A549 (cell line): ENCODE results near the gene SATB2. TPM values are rescaled to one million over a fixed set of nuclear protein-coding genes. Genes with fewer than 3 reads are reported as not detected.

ENCODE experiments used
- ATAC-seq, 2 experiments: fragments of 200-7000 bp in 1 of 2; fragments of >200 bp in 1 of 2; cut with Nextera tagmentation in 1 of 2; cut with Tn5 transposase in 1 of 2; 3 replicates each; pipeline versions ENCODE4 v1.8.0 to v1.9.1; 2018 to 2020; ENCODE audit warnings: mild to moderate bottlenecking in 1 of 2, moderate library complexity in 1 of 2
- CTCF ChIA-PET: fragments of 300-600 bp; sonication (Branson Sonifier 250); formaldehyde crosslinking; extraction: SDS; loops from one replicate; lab custom pipeline; 2021; ENCODE audit warnings: antibody characterized with exemption, inconsistent platforms; lab: Yijun Ruan, JAX
- POLR2A ChIA-PET: fragments of 350-600 bp; formaldehyde crosslinking; extraction: SDS; loops from one replicate; lab custom pipeline; 2021; ENCODE audit warnings: antibody characterized with exemption, inconsistent platforms; lab: Yijun Ruan, JAX
- DNase-seq, 2 experiments: peaks; one replicate each; pipeline versions ENCODE4 v3.0.0 to v3.0.0-alpha.2; 2011 to 2016; ENCODE audit warnings: low read depth in 1 of 2, low spot score in 1 of 2
- FAIRE-seq: peaks from 2 replicates; lab custom pipeline; 2011; peaks lifted over from hg19 to GRCh38; lab: Jason Lieb, UNC
- H3K27ac ChIP-seq, 2 experiments: fragments of >200 bp; sonication (Bioruptor Twin); formaldehyde crosslinking; 3 replicates each; pipeline ENCODE4 v1.5.1; 2016 to 2017
- H3K4me1 ChIP-seq: fragments of >200 bp; sonication (Bioruptor Twin); formaldehyde crosslinking; 3 replicates; pipeline ENCODE4 v1.6.1; 2016
- H3K4me2 ChIP-seq: fragments of >200 bp; sonication (Bioruptor Twin); formaldehyde crosslinking; 3 replicates; pipeline ENCODE4 v1.6.1; 2016
- H3K4me3 ChIP-seq: fragments of >200 bp; sonication (Bioruptor Twin); formaldehyde crosslinking; 3 replicates; pipeline ENCODE4 v1.5.1; 2016
- H3K9me3 ChIP-seq: fragments of >200 bp; sonication (Bioruptor Twin); formaldehyde crosslinking; 3 replicates; pipeline ENCODE4 v1.6.1; 2016
- BHLHE40 ChIP-seq: IDR thresholded peaks from 2 replicates; pipeline ENCODE4 v1.6.1; 2012; ENCODE audit warnings: low read depth, low read length, inconsistent platforms
- CBX8 ChIP-seq: fragments of 200-600 bp; sonication (generic); IDR thresholded peaks from 2 replicates; pipeline ENCODE4 v1.6.1; 2016
- JUN ChIP-seq, 2 experiments: fragments of >200 bp; sonication (Bioruptor Twin); formaldehyde crosslinking; IDR thresholded peaks; 2 replicates in 1 of 2; 3 replicates in 1 of 2; pipeline ENCODE4 v1.6.1; 2016 to 2017
- KDM5A ChIP-seq: fragments of 200-600 bp; sonication (generic); IDR thresholded peaks from 2 replicates; pipeline ENCODE4 v1.6.1; 2016; ENCODE audit warnings: antibody characterized with exemption, mild to moderate bottlenecking
- MAFK ChIP-seq: fragments of 450-650 bp; IDR thresholded peaks from 2 replicates; pipeline ENCODE4 v1.6.1; 2014; ENCODE audit not compliant: partially characterized antibody
- MYC ChIP-seq: IDR thresholded peaks from 2 replicates; pipeline ENCODE4 v1.6.1; 2012; ENCODE audit warnings: mild to moderate bottlenecking, inconsistent platforms, low read length, improper control_type of control experiment, borderline replicate concordance
- POLR2A ChIP-seq: IDR thresholded peaks from 2 replicates; pipeline ENCODE4 v1.6.1; 2012; ENCODE audit warnings: mild to moderate bottlenecking, low read length
- ZFP36 ChIP-seq: fragments of 450-650 bp; IDR thresholded peaks from 2 replicates; pipeline ENCODE4 v1.6.1; 2014; ENCODE audit warnings: borderline replicate concordance; ENCODE audit not compliant: partially characterized antibody
- WGBS: methylation state at CpG from one replicate; pipeline ENCODE4 v1.1.6; 2017; ENCODE audit errors: missing lambda C conversion rate; 5-methylcytosine and 5-hydroxymethylcytosine counted together
- polyA plus RNA-seq, 4 experiments: library from polyadenylated mRNA; depleted of rRNA in 3 of 4; stranded (reverse); fragments of >200 nt; fragmentation: RNase III in 1 of 4; extraction: RNeasy Plus Mini Kit Qiagen cat#74134 plus additional on column Dnase treatment in 1 of 4; gene quantifications; 2 replicates in 3 of 4; 3 replicates in 1 of 4; pipeline ENCODE4 v1.2.3, GENCODE V29; 2011 to 2017
- TF ChIP-seq, protein P1 (sequence below): IDR thresholded peaks from 2 replicates; pipeline ENCODE4 v1.6.1; 2012; ENCODE audit warnings: low read depth, borderline replicate concordance
- TF ChIP-seq, protein P2 (sequence below): fragments of 450-650 bp; IDR thresholded peaks from 2 replicates; pipeline ENCODE4 v1.6.1; 2014; ENCODE audit warnings: antibody characterized with exemption
- TF ChIP-seq, protein P3 (sequence below): IDR thresholded peaks from 2 replicates; pipeline ENCODE4 v1.6.1; 2012
- TF ChIP-seq, protein P4 (sequence below): IDR thresholded peaks from 2 replicates; pipeline ENCODE4 v1.6.1; 2012
- TF ChIP-seq, protein P5 (sequence below): fragments of >200 bp; sonication (Bioruptor Twin); formaldehyde crosslinking; IDR thresholded peaks from 3 replicates; pipeline ENCODE4 v1.6.1; 2016

SATB2 gene
- polyA plus RNA-seq, 2 of the 4 experiments (the other 2 are of a cell fraction) = 1.9 to 3.4 TPM

DNA sequence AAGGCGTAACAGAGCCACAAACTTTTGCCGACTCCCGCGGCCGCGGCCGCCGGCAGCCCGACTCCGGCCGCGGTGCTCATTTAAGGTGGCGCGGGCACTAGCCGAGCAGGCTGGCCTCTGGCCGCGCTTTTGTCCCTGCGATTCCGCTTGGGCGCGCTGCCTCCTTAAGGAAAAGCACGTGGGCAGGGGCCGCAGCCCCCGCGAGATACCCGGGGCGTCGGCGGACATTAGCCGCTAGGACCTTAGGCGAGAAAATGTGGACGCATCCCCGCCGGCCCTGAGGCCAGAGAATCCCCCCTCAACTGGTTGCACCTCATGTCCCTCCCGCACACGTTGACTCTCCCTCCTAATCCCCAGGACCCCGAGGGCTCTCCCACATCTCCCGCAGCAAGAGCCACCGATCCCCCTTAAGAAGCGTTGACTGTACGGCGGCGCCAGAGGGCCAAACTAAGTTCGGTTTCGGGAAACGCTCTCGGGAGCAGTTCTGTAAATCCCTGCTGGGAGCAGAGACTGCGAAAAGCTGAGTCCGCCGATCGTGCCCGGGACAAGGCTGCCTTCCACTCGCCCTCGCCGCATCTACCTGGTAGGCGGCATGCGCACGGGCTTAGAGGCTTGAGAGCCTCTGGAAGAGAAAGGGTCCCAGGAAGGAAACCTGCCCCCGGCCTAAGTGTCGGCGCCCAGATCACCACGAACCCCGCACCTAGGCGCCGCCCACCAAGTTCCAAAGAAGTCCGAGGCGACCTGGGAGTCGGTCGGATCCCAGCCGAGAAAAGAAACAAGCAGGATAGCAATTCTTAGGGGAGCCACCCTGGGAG is 1.8 kb upstream of the SATB2 start (continued):
- TF ChIP-seq, protein P1, sequence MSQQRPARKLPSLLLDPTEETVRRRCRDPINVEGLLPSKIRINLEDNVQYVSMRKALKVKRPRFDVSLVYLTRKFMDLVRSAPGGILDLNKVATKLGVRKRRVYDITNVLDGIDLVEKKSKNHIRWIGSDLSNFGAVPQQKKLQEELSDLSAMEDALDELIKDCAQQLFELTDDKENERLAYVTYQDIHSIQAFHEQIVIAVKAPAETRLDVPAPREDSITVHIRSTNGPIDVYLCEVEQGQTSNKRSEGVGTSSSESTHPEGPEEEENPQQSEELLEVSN = peak; percentile 94
- TF ChIP-seq BHLHE40 (no peak), JUN (IDR thresholded peaks at IDR 0.05) (peak in 1 of 2 experiments; percentile 74; a peak in 3 of 5 replicates), POLR2A (peak; percentile 14), MAFK (peak; percentile 36), MYC (peak; percentile 79)
- TF ChIP-seq, protein P2, sequence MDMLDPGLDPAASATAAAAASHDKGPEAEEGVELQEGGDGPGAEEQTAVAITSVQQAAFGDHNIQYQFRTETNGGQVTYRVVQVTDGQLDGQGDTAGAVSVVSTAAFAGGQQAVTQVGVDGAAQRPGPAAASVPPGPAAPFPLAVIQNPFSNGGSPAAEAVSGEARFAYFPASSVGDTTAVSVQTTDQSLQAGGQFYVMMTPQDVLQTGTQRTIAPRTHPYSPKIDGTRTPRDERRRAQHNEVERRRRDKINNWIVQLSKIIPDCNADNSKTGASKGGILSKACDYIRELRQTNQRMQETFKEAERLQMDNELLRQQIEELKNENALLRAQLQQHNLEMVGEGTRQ = peak; percentile 74
- TF ChIP-seq, protein P3, sequence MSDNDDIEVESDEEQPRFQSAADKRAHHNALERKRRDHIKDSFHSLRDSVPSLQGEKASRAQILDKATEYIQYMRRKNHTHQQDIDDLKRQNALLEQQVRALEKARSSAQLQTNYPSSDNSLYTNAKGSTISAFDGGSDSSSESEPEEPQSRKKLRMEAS = peak; percentile 98

DNA sequence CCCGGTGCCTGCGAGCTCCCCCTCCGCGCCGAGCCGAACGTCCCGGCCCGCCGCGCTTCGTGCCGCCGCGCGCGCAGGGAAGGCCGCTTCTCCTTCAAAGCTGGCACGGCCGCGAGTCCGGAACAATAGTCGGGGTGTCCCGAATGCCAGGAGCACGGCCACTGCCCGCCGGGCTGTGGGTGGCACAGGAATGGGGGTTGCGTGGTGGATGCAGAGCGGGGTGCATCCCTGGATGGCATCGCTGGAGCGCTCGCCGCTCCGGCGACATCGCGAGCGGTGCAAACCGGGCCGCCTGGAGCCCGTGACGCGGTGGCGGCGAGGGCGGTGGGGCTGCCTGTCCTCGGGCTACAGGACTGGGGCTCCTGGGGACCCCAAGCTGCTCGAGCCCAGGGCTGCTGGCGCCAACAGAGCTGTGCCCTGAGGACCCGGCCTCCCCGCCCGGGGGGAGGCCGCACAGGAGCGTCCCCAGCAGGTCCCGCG is 1.1 kb upstream of the SATB2 start:
- peaks cover 17% of the 10 kb centered on the region for H3K4me1 ChIP-seq
- POLR2A ChIA-PET = interaction anchor here (0.8 to 3.0 kb wide), 3 partner anchors 12 to 27 kb away, joined by 4 to 15 read pairs (median 4); no protein-coding TSS in a partner anchor
- TF ChIP-seq, protein P4, sequence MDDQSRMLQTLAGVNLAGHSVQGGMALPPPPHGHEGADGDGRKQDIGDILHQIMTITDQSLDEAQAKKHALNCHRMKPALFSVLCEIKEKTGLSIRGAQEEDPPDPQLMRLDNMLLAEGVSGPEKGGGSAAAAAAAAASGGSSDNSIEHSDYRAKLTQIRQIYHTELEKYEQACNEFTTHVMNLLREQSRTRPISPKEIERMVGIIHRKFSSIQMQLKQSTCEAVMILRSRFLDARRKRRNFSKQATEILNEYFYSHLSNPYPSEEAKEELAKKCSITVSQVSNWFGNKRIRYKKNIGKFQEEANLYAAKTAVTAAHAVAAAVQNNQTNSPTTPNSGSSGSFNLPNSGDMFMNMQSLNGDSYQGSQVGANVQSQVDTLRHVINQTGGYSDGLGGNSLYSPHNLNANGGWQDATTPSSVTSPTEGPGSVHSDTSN = 0 out of 2 replicates have a peak, but pooled peaks have one; percentile 12
- no peak for TF ChIP-seq ZFP36
- TF ChIP-seq, all 56 proteins: peak for 1
- CTCF ChIA-PET = interaction anchor here (0.6 to 1.3 kb wide), 2 partner anchors 14 to 50 kb away, joined by 3 to 4 read pairs; no protein-coding TSS in a partner anchor
- Histone ChIP-seq H3K27ac (peak overlapping the region; percentile 97 to 98), H3K4me2 (peak overlapping the region; percentile 99), H3K4me3 (peak overlapping the region; percentile 83), H3K9me3 (no peaks in the 10 kb centered on the region)
- 0% methylated on average over 3 of the region's 56 CpGs for WGBS
- FAIRE-seq (no peak), DNase-seq (no peak), ATAC-seq (peak; percentile 40 to 41)

DNA sequence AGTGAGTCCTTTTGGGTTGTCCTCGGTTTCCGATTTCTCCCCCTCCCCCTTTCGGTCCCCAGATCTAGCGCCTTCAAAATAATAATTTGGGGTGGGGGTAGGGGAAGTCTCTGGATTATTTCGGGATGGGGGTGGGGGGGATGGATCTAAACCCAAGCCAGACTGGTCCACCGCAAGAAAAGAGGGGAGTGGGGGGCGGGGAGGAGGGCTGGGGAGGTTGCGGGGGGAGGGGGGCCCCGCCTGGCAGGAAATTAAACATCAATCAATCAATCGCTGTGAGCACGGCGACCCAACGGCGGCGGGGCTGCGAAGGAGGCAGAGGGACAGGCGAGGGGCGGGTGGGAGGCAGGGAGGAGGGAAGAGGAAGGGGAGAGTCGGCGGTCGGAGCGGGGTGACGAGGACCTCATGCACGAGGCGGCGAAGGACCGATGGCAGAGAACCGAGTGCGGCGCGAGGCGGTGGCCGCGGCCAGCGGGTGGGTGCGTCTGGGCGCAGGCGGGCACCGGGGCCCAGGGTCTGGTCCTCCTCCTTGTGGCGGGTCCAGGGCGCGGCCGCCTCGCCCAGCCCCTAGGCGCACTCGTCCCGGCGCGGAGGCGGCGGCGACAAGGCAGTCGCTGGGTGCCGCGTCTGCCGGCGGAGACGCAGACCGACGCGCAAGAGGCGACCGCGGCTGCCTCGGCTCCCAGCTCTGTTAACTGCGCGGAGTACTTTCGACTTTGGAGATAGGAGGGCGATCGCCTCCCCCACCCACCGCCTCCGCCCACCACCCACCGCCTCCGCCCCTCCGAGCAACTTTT is 468 bp upstream of the SATB2 start:
- ATAC-seq (peak; percentile 21 to 41), FAIRE-seq (no peak), DNase-seq (peak; percentile 28 to 71)
- 1% methylated on average over 30 of the region's 75 CpGs for WGBS
- Histone ChIP-seq H3K4me3 (peak overlapping the region; percentile 83), H3K4me1 (peaks cover 17% of the 10 kb centered on the region), H3K9me3 (no peaks in the 10 kb centered on the region), H3K4me2 (peak overlapping the region; percentile 99), H3K27ac (peak overlapping the region; percentile 97 to 98)
- ChIA-PET POLR2A (interaction anchor here (0.8 to 3.0 kb wide), 3 partner anchors 13 to 26 kb away, joined by 4 to 15 read pairs (median 4); no protein-coding TSS in a partner anchor), CTCF (interaction anchor here (1.3 kb wide), 1 partner anchor 13 kb away, joined by 4 read pairs; no protein-coding TSS in a partner anchor)
- TF ChIP-seq KDM5A (no peak), POLR2A (peak; percentile 76), CBX8 (no peak)
- TF ChIP-seq, protein P5, sequence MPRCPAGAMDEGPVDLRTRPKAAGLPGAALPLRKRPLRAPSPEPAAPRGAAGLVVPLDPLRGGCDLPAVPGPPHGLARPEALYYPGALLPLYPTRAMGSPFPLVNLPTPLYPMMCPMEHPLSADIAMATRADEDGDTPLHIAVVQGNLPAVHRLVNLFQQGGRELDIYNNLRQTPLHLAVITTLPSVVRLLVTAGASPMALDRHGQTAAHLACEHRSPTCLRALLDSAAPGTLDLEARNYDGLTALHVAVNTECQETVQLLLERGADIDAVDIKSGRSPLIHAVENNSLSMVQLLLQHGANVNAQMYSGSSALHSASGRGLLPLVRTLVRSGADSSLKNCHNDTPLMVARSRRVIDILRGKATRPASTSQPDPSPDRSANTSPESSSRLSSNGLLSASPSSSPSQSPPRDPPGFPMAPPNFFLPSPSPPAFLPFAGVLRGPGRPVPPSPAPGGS = peak; percentile 48; the same call in 1 of the 3 replicates
- TF ChIP-seq, protein P1 = peak; percentile 32; the same call in 1 of the 2 replicates
